Measurements from ENCODE around the gene SYT12.
A peak's percentile ranks its signal among the peaks of the same experiment; 100 is the strongest.

SYT12 gene

GRCh38 chr11:66996609-66997273 is 26.2 kb upstream of the SYT12 start (continued):
- TF ChIP-seq ZBTB8A (tag by site-specific recombination; IDR thresholded peaks at IDR 0.05), result peak; percentile 67
- TF ChIP-seq ZNF558 (tag by site-specific recombination; IDR thresholded peaks at IDR 0.05), result peak; percentile 88
- TF ChIP-seq ZBTB26 (tag by site-specific recombination; optimal IDR thresholded peaks at IDR 0.05), result no peak
- peak; percentile 49 for TF ChIP-seq ZNF510 (tag by site-specific recombination; IDR thresholded peaks at IDR 0.05; ENCODE audit: insufficient replicate concordance)
- TF ChIP-seq KLF16 (tag by site-specific recombination; IDR thresholded peaks at IDR 0.05), result no peak
- peak; percentile 52; the same call in 1 of the 2 replicates for TF ChIP-seq ZFP3 (tag by site-specific recombination; IDR thresholded peaks at IDR 0.05; ENCODE audit: low read depth)
- peak; percentile 36 for TF ChIP-seq ZNF529 (tag by site-specific recombination; IDR thresholded peaks at IDR 0.05; ENCODE audit: insufficient replicate concordance)
- no peak for TF ChIP-seq HOXD13 (CRISPR knock-in tag; IDR thresholded peaks at IDR 0.05; ENCODE audit: borderline replicate concordance)
- no peak for TF ChIP-seq ZNF549 (tag by site-specific recombination; IDR thresholded peaks at IDR 0.05)
- peak; percentile 56; the same call in 1 of the 2 replicates for TF ChIP-seq GLI2 (tag by site-specific recombination; IDR thresholded peaks at IDR 0.05; ENCODE audit: borderline replicate concordance, low read depth)
- no peak for TF ChIP-seq ZNF184 (tag by site-specific recombination; IDR thresholded peaks at IDR 0.05)

GRCh38 chr11:66999555-66999954 is 23.4 kb upstream of the SYT12 start:
- Histone ChIP-seq H3K9me3 (ENCODE audit: control insufficient read depth, insufficient read depth, low read depth, low read length) (no peaks in the 10 kb centered on the region), H3K36me3 (ENCODE audit: control insufficient read depth in 2 of 2, insufficient read depth in 1 of 2, low read length in 2 of 2) (no peaks in the 10 kb centered on the region), H3K4me1 (ENCODE audit: control insufficient read depth, insufficient read depth, low read length) (no peaks in the 10 kb centered on the region), H3K27ac (ENCODE audit: extremely low read depth, low read depth, low read length) (no peak overlapping the region), H3K4me3 (ENCODE audit: low read depth, low read length) (no peak overlapping the region)
- POLR2A ChIA-PET, result no interaction called here
- CTCF ChIA-PET, result interaction anchor here (0.6 to 1.1 kb wide), 2 partner anchors 22 kb away, joined by 3 read pairs; no protein-coding TSS in a partner anchor
- no peak for TF ChIP-seq AEBP2 (tag by site-specific recombination; IDR thresholded peaks at IDR 0.05; ENCODE audit: borderline replicate concordance)
- peak; percentile 47 for TF ChIP-seq ZBTB11 (tag by site-specific recombination; conservative IDR thresholded peaks at IDR 0.05; ENCODE audit: low read depth)
- TF ChIP-seq ZNF654 (tag by site-specific recombination; IDR thresholded peaks at IDR 0.05; ENCODE audit: low read depth), result no peak
- peak; percentile 44; the same call in 1 of the 2 replicates for TF ChIP-seq ZBTB8A (tag by site-specific recombination; IDR thresholded peaks at IDR 0.05)
- TF ChIP-seq ZNF555 (tag by site-specific recombination; conservative IDR thresholded peaks at IDR 0.05), result peak; percentile 34
- no peak for TF ChIP-seq ZNF341 (tag by site-specific recombination; IDR thresholded peaks at IDR 0.05; ENCODE audit: low read depth)
- TF ChIP-seq ZNF394 (tag by site-specific recombination; IDR thresholded peaks at IDR 0.05; ENCODE audit: borderline replicate concordance), result peak; percentile 78; the same call in 1 of the 2 replicates
- peak; percentile 62 for TF ChIP-seq ZNF426 (tag by site-specific recombination; IDR thresholded peaks at IDR 0.05)
- TF ChIP-seq ZNF140 (tag by site-specific recombination; IDR thresholded peaks at IDR 0.05), result peak; percentile 31; the same call in 1 of the 2 replicates
- TF ChIP-seq SP3 (tag by site-specific recombination; IDR thresholded peaks at IDR 0.05), result no peak
- TF ChIP-seq ZNF266 (tag by site-specific recombination; IDR thresholded peaks at IDR 0.05; ENCODE audit: low read depth), result 0 out of 2 replicates have a peak, but pooled peaks have one; percentile 37
- peak; percentile 47 for TF ChIP-seq ZNF623 (tag by site-specific recombination; IDR thresholded peaks at IDR 0.05)
- TF ChIP-seq ZNF518A (tag by site-specific recombination; conservative IDR thresholded peaks at IDR 0.05; ENCODE audit: low read depth), result peak; percentile 76
